ENCODE data around the gene GLS.
"Not testable (repeated sequence)": the region's sequence is repeated elsewhere in the genome, so short reads cannot be mapped to it uniquely, and the experiment has no call there.

The GLS gene

DNA sequence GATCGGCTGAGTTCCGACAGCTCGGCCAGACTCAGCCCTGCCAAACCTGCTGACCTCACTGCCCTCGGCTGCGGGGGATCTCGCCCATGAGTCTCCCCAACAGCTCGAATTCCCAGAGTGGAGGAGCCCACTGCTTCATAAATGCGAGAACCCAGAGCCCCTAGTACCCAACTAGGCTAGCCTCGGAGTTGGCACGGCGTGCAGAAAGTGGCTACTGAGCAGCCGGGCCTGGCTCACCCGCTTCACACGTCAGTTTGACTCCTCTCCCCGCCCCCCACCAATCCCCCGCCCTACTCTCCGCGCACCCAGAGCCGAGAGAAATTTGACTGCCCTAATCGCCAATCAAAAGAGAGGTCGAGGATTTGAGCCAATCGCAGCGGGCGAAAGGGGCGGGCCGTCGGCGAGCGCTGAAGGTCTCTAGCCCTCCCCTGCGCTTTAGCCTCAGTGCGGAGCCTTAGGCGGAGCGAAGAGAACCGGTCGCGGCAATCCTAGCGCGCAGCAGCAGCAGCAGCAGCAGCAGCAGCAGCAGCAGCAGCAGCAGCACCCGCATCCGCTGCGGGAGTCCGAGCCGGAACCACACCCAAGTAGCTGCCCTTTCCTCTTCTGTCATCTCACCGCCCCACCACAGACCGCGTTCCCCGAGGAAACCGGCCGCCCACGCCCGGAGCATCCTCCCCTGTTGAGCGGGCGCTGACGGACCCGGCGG lies at the start of gene GLS:
Gene GLS (plus strand): TSS at position 444 of the 706 bp plus-strand sequence. CDS start 264 bp downstream, outside the sequence.
- peak; percentile 89 to 94 for DNase-seq (ENCODE audit: low read depth in 2 of 2, low spot score in 1 of 2)

DNA sequence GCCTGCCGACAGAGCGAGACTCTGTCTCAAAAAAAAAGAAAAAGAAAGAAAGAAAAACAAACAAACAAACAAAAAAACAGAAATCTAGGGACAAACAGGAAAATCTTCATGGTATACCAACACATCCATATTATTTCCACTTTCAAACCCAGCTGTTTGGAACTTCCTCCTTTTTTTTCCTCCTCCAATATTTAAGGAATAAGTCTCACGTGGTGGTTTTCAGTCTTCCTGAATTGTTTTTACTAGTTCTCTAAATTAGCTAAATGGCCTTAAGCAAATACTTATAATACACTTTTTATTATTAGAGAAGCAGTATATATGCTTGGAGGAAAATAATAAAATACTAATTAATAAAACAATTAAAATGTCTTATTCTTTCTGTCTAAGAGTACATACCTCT lies 48.7 kb upstream of the GLS start:
- no peak for DNase-seq (ENCODE audit: low read depth in 2 of 2, low spot score in 1 of 2)

GRCh38 chr2:190834890-190835208 lies 45.8 kb upstream of the GLS start:
- DNase-seq (ENCODE audit: low read depth in 2 of 2, low spot score in 1 of 2), result no peak

- no peak for DNase-seq (ENCODE audit: low read depth in 2 of 2, low spot score in 1 of 2)
These were observed 45.2 kb upstream of the GLS start for GRCh38 chr2:190835303-190835930.

- DNase-seq (ENCODE audit: low read depth in 2 of 2, low spot score in 1 of 2), result no peak
These were observed 43.9 kb upstream of the GLS start for GRCh38 chr2:190836767-190837166.

DNA sequence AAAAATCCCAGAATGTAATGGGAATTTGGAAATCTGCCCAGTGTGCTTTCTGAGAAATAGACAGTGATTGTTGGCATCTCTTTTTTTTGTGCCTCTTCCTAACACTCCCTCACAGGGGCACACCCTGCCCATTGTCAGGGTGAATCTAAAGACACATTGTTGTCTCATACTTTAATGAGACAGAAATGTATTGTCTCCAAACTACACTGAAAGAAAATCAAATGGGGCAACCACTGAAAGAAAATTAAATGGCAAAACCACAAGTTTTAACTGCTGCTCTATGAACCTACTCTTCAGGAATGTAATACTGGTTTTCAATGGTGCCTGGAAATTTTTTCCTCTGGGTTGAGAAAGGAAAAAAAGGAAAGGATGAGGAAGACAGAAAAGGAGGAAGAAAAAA lies 43.2 kb upstream of the GLS start:
- no peak for DNase-seq (ENCODE audit: low read depth in 2 of 2, low spot score in 1 of 2)

DNA sequence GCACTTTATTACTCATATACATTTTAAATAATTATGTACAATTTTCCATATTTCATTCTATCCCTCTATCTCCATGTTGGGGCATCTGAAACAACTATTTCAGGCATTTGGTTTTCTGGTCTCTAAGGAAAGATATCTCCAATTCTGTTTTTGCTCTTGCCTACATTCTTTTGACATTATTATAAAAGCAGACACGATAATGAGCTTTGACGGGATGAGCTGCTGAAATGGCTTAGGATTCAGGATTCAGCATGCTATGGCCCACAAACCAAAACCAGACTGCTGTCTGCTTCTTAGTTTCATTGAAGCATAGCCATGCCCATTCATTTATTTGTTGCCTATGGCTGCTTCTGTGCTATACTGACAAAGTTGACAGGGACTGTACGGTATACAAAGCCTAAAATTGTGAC lies 42.7 kb upstream of the GLS start:
- DNase-seq (ENCODE audit: low read depth in 2 of 2, low spot score in 1 of 2), result no peak

DNA sequence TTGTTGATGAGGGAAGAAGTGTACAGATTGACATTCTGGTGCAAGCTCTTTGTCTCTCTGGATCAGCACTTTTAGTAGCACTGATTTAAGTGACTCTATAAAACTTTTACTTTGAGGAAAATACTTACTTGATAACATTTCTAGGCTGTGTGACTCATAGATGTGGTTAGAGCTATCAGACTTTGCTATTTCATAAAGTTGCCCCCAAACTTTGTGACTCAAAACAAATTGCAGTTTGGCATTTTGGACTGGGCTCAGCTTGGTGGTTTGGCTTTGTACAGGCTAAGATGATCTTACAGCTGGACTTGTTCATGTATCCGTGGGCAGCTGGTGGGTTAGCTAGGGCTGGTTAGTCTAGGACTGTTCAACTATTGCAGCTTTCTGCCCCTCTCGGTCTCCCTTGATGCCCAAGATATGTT lies 42.1 kb upstream of the GLS start:
- DNase-seq (ENCODE audit: low read depth in 2 of 2, low spot score in 1 of 2), result no peak

DNA sequence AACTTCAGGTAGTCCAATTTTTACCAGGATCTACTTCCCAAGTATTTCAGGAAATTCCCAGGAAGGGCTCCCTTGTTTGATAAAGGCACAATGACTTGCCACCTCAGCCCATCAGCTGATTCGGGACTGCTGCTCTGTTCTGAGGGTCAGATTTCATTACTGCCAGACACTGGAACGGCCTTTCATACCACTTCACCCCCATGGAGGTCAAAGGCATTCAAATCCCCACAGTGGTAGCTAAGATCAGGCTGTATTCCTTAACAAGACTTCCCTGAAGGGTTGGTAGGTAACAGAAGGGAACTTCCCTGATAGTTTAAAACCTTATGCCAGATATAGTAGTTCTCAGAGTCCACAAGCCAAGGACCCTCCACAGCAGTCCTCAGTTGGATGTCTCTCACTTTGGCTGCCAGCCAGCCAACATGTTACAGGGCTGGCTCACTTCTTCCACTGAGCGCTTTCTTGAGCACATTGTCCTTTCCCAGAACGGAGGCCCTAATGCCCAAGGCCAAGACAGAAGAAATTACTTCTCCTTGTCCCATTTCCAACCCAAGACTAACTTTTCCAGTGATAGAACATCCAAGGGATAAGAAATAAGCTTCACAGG lies 40.0 kb upstream of the GLS start:
- DNase-seq (ENCODE audit: low read depth in 2 of 2, low spot score in 1 of 2), result no peak

DNA sequence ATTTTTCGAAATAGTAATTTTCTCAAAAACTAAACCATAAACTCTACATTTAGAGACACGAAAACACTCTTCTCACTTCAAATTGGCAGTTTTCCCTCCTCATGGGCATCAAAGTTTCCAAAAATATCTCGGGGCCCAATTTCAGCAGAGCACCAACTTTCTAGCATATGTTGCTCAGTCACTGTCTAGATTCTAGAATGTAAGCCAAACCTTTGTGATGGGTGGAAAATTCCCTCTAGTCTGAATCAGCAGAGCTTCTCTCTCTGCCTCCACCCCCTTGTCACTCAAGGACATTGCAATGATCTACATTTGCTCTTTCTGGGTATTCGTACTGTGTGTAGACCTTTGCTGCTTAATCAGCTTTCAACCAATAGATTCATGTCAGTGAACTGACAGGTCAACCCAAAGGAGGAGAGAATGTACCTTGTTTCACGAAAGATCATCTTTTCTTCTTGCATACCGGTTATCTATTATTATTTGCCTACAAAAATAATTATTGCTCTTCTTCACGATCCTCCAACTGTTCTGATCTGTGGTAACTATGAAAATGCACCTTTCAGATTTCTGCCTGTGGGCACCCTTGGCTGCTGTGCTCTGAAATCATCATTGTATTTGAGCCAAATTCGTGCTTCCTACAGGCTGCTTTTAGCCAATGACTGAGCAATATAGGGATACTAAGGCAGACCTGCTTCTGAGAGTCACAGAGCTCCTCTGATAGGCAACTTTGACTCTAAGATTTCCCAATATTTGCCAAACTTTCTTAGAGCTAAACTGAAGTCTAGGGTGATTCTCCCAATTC lies 38.7 kb upstream of the GLS start:
- no peak for DNase-seq (ENCODE audit: low read depth in 2 of 2, low spot score in 1 of 2)

- no peak for DNase-seq (ENCODE audit: low read depth in 2 of 2, low spot score in 1 of 2)
These were observed 38.0 kb upstream of the GLS start for GRCh38 chr2:190842606-190843104.

DNA sequence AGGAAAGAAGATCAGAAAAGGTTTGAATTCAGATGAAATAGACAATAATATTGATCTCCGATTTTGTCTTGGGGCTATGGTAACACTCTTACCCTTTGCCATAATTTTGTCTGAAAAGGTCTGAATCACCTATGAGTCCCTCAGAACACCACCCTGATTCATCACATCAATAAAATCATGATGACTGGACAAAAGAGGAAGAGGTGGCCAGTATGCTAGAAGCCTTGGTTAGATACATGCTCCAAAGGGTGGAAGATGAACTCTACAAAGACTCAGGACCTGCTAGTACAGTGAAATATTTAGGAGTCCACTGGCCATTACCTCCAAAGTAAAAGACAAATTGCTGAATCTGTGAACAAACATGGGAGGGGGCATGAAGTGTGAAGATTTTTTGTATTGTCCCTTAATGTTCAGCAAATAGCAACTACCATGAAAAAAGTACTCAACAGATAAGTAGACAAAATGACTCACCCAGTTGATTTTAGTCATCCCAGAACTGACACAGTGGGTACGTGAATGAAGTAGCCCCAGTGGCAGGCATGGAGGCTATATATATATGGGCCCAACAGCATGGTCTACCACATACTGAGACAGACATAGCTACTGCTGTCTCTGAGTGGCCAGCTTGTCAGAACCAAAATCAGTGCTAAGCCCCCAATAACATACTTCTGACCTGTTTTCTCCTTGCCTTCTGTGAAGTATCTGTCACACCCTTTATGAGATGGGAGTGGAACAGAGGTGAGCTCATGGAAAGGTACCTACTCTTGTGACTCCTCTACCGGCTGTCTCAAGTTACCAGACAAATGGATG lies 36.5 kb upstream of the GLS start:
- DNase-seq (ENCODE audit: low read depth in 2 of 2, low spot score in 1 of 2), result no peak

DNA sequence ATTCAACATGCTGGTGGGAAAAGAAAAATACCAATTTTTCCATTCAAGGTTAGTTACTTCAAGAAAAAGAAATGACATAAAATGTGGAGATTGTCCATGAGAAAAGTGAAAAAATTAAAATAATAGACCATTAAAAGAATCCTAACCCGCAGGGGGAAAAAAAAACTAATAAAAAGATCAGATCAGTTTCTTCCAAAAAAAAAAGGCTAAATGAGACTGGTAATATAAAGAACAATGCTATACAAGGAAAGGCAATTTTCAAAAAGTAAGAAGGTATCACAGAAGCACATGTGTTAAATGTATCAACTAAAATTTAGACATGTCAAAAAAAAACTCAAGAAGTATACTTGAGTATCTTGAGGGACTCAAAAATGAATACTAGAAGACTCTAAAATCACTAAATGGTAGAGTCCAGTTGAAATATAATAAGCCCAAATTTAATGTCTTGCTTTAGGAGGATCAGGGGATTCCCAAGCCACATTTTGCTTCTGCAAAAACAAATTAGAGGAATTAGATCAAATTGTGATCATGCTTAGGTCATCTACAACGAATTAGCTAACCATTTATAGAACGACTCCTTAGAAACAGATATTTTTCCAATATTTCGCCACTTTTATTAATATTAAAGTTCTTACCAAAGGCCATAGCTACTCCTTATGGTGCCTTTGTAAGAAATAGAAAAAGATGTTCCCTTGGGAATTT lies 35.8 kb upstream of the GLS start:
- no peak for DNase-seq (ENCODE audit: low read depth in 2 of 2, low spot score in 1 of 2)

DNA sequence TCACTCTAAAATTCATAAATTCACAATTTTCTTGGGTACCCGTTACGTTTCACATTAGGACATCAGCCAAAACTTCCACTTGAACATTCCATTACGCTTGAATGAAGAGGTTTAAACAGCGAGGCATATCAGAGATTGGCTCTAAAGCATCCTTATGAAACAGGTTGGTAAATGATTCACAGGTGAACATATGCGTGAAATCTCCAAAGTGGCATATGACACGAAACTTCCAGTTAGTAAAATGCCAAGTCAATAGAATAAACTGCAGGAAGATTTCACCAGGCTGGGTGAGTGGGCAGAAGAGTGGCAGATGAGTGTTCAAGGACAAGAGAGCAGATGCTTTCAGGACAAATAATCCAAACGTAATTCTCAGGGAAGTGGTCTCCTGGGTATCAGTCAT lies 33.9 kb upstream of the GLS start:
- no peak for DNase-seq (ENCODE audit: low read depth in 2 of 2, low spot score in 1 of 2)

GRCh38 chr2:190847504-190848081 lies 33.0 kb upstream of the GLS start:
- DNase-seq (ENCODE audit: low read depth in 2 of 2, low spot score in 1 of 2), result no peak

DNA sequence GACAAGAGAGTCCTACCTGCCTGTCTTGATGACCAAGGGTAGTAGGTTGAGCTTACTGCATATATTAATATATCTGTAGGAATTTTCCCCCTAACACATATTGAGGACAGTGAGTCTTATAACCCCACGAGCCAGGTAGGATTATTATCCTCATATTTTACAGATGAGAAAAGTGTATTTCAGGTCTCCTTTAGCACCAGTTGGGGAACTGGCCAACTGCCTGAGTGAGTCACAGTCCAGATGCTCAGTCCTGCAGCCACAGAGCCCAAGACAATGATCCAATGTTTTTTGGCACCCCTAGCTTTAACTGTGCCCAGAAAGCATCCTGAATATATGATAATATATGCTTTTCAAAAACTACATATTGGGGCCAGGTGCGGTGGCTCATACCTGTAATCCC lies 30.8 kb upstream of the GLS start:
- no peak for DNase-seq (ENCODE audit: low read depth in 2 of 2, low spot score in 1 of 2)

GRCh38 chr2:190853022-190853421 lies 27.6 kb upstream of the GLS start:
- not testable (repeated sequence) for DNase-seq (ENCODE audit: low read depth in 2 of 2, low spot score in 1 of 2)

GRCh38 chr2:190853531-190854383 lies 26.9 kb upstream of the GLS start:
- no peak for DNase-seq (ENCODE audit: low read depth in 2 of 2, low spot score in 1 of 2)

DNA sequence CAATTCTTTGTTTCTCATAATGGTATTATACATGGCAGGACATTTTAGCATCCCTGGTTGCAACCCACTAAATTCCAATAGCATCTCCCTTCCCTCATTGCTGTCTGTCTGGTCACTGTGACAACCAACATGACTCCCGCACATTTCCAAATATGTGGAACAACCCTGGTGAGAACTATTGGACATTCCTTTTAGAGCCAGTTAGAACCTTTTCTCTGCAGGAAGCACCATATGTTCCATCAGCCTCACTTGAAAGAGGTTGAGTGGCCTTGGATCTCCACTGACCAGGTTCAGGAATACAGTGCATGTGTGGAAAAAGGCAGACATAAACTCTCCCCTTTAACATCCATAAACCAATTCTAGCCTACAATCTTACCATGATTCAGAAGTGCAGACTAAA lies 25.9 kb upstream of the GLS start:
- DNase-seq (ENCODE audit: low read depth in 2 of 2, low spot score in 1 of 2), result no peak

Measured in stimulated activated CD8-positive, alpha-beta memory T cell treated with anti-CD3 and anti-CD28 coated beads, Interleukin-4, amount 100 ng/mL, for 4 hours (primary cell).